NOMO-1 treated with DMSO at 0.1 percent for 48 hours (cell line): Measurements from ENCODE around the gene ODAD2.
A peak's percentile ranks its signal among the peaks of the same experiment; 100 is the strongest.
"Not testable (repeated sequence)": the region's sequence is repeated elsewhere in the genome, so short reads cannot be mapped to it uniquely, and the experiment has no call there.

ENCODE experiments used
- DNase-seq: peaks from one replicate; lab custom pipeline; 2025; ENCODE audit not compliant: unreplicated experiment; lab: John Stamatoyannopoulos, UW

The ODAD2 gene

GRCh38 chr10:27959093-27959715 is 39.7 kb downstream of the ODAD2 start:
- DNase-seq, result no peak

GRCh38 chr10:27958383-27958782 is 40.5 kb downstream of the ODAD2 start:
- DNase-seq, result peak; percentile 54

GRCh38 chr10:27950242-27950564 is 48.7 kb downstream of the ODAD2 start:
- no peak for DNase-seq

- no peak for DNase-seq
Observed at GRCh38 chr10:27949528-27950241, 49.2 kb downstream of the ODAD2 start.

- no peak for DNase-seq
Observed at GRCh38 chr10:27948186-27948585, 50.7 kb downstream of the ODAD2 start.

- DNase-seq, result no peak
Observed at GRCh38 chr10:27947540-27947939, 51.3 kb downstream of the ODAD2 start.

GRCh38 chr10:27944005-27944404 is 54.9 kb downstream of the ODAD2 start:
- no peak for DNase-seq

GRCh38 chr10:27914888-27915287 is 84.0 kb downstream of the ODAD2 start:
- no peak for DNase-seq

GRCh38 chr10:27912231-27912630 is 86.6 kb downstream of the ODAD2 start:
- DNase-seq, result no peak

GRCh38 chr10:27911539-27911938 is 87.3 kb downstream of the ODAD2 start:
- no peak for DNase-seq

- no peak for DNase-seq
Observed at GRCh38 chr10:27911011-27911410, 87.9 kb downstream of the ODAD2 start.

GRCh38 chr10:27908231-27908630 is 90.6 kb downstream of the ODAD2 start:
- no peak for DNase-seq

- not testable (repeated sequence) for DNase-seq
Observed at GRCh38 chr10:27899485-27899884, 99.4 kb downstream of the ODAD2 start.

- DNase-seq, result no peak
Observed at GRCh38 chr10:27899058-27899457, 99.8 kb downstream of the ODAD2 start.

- DNase-seq, result no peak
Observed at GRCh38 chr10:27893358-27893954, 105.4 kb downstream of the ODAD2 start.

GRCh38 chr10:27890971-27891370 is 107.9 kb downstream of the ODAD2 start:
- DNase-seq, result no peak

- no peak for DNase-seq
Observed at GRCh38 chr10:27889518-27889917, 109.4 kb downstream of the ODAD2 start.

GRCh38 chr10:27884185-27884641 is 114.7 kb downstream of the ODAD2 start:
- no peak for DNase-seq

- DNase-seq, result no peak
Observed at GRCh38 chr10:27878281-27878680, 120.6 kb downstream of the ODAD2 start.

GRCh38 chr10:27865221-27865635 is 133.7 kb downstream of the ODAD2 start:
- no peak for DNase-seq

- DNase-seq, result no peak
Observed at GRCh38 chr10:27861781-27862180, 137.1 kb downstream of the ODAD2 start.

- DNase-seq, result no peak
Observed at GRCh38 chr10:27857616-27858015, 141.3 kb downstream of the ODAD2 start.
